Measurements from ENCODE around the gene SPNS2. TPM values are rescaled to one million over a fixed set of nuclear protein-coding genes. Genes with fewer than 3 reads are reported as not detected.

SPNS2 gene
- total and polyA plus RNA-seq, 2 of the 8 experiments (the other 6 are each of a cell fraction or from before 2014, with no cell fraction given) = 1.2 to 1.5 TPM

GRCh38 chr17:4490637-4491061 lies 8.0 kb upstream of the SPNS2 start:
- Histone ChIP-seq H2AK5ac (ENCODE audit: low read depth, low read length) (no peak overlapping the region), H3K4me2 (ENCODE audit: insufficient read depth in 1 of 2, low read depth in 2 of 2, low read length in 2 of 2) (no peak overlapping the region), H3K23ac (ENCODE audit: insufficient read length) (no peak overlapping the region), H3K18ac (ENCODE audit: extremely low read depth, low read length) (no peak overlapping the region), H4K20me1 (replicated peaks in 1 of 2; ENCODE audit: control insufficient read depth in 1 of 2, insufficient read depth in 2 of 2, low read length in 2 of 2) (no peaks in the 10 kb centered on the region), H3K27me3 (replicated peaks in 1 of 4; ENCODE audit: control insufficient read depth in 3 of 4, extremely low read depth in 1 of 4, insufficient read depth in 3 of 4, low read length in 3 of 4) (no peaks in the 10 kb centered on the region), H3K9me3 (ENCODE audit: insufficient read depth in 2 of 2, low read depth in 1 of 2, low read length in 1 of 2) (no peaks in the 10 kb centered on the region), H2BK5ac (ENCODE audit: low read depth, low read length) (no peak overlapping the region), H3K23me2 (ENCODE audit: low read depth, low read length) (no peaks in the 10 kb centered on the region), H2BK12ac (ENCODE audit: low read depth, low read length) (no peak overlapping the region), H3K4me3 (ENCODE audit: extremely low read depth in 1 of 4, insufficient read depth in 2 of 4, low read depth in 3 of 4, low read length in 4 of 4) (no peak overlapping the region), H2BK120ac (replicated peaks; ENCODE audit: low read depth, low read length) (no peak overlapping the region), H3K14ac (ENCODE audit: insufficient read length) (no peak overlapping the region), H3K36me3 (ENCODE audit: control insufficient read depth in 2 of 4, insufficient read depth in 4 of 4, low read length in 3 of 4) (no peaks in the 10 kb centered on the region), H4K91ac (replicated peaks; ENCODE audit: insufficient read length, low read length) (no peak overlapping the region), H2AFZ (ENCODE audit: low read length) (no peak overlapping the region), H2BK15ac (ENCODE audit: low read length) (no peak overlapping the region), H3K4me1 (replicated peaks in 1 of 4; ENCODE audit: control insufficient read depth in 3 of 4, insufficient read depth in 4 of 4, low read length in 3 of 4) (peaks cover 0 to 3% (median 0%) of the 10 kb centered on the region in 4 experiments; a peak in 1 of 7 replicates), H3K79me1 (ENCODE audit: low read depth, low read length) (no peaks in the 10 kb centered on the region), H4K8ac (ENCODE audit: extremely low read depth, insufficient read depth, low read length) (no peak overlapping the region), H4K5ac (ENCODE audit: insufficient read length, low read depth, low read length) (no peak overlapping the region), H3K79me2 (ENCODE audit: control insufficient read depth in 1 of 2, insufficient read depth in 2 of 2, low read length in 2 of 2) (no peaks in the 10 kb centered on the region), H3K27ac (ENCODE audit: low read depth, low read length) (no peak overlapping the region), H3K4ac (replicated peaks; ENCODE audit: insufficient read length, low read depth, low read length) (no peak overlapping the region), H2BK20ac (ENCODE audit: low read length) (no peak overlapping the region), H3K9ac (replicated peaks in 1 of 4; ENCODE audit: extremely low read depth in 1 of 4, low read depth in 3 of 4, low read length in 3 of 4) (no peak overlapping the region), H3K56ac (replicated peaks; ENCODE audit: insufficient read length, low read depth, low read length) (no peak overlapping the region)
- DNase-seq (ENCODE audit: low read depth in 1 of 2, low spot score in 2 of 2) (no peak), FAIRE-seq (no peak)
- WGBS, 2 experiments (ENCODE audit: extremely low coverage in 1 of 2, insufficient coverage in 1 of 2, insufficient read length in 1 of 2, insufficient replicate concordance in 2 of 2, low coverage in 1 of 2, low lambda C conversion rate in 2 of 2, missing lambda C conversion rate in 1 of 2) = 89% methylated on average over 7 of the region's 7 CpGs; no CpG with 5 or more reads in 1 of the 2 experiments
- ChIA-PET CTCF (ENCODE audit: partially characterized antibody) (interaction anchor here (1.3 to 2.0 kb wide), 3 partner anchors 9 to 70 kb away, joined by 3 to 9 read pairs (median 3); no protein-coding TSS in a partner anchor), POLR2A (ENCODE audit: partially characterized antibody) (interaction anchor here (0.7 kb wide), 1 partner anchor 30 kb away, joined by 4 read pairs; no protein-coding TSS in a partner anchor)
- TF ChIP-seq POLR2A (IDR thresholded peaks at IDR 0.05; ENCODE audit: control extremely low read depth in 1 of 2, low read depth in 2 of 2, low read length in 2 of 2) (no peak), BACH1 (IDR thresholded peaks at IDR 0.05; ENCODE audit: low read length) (no peak), SIRT6 (IDR thresholded peaks at IDR 0.05; ENCODE audit: low read length) (no peak), RAD21 (IDR thresholded peaks at IDR 0.05 in 1 of 2, conservative IDR thresholded peaks at IDR 0.05 in 1 of 2; ENCODE audit: low read depth in 2 of 2, low read length in 2 of 2) (no peak), CEBPB (IDR thresholded peaks at IDR 0.05; ENCODE audit: low read depth, low read length) (no peak), RNF2 (IDR thresholded peaks at IDR 0.05; ENCODE audit: borderline replicate concordance, low read depth, low read length, missing control alignments, poor library complexity, severe bottlenecking) (no peak), GABPA (IDR thresholded peaks at IDR 0.05; ENCODE audit: borderline replicate concordance, insufficient read depth, low read length) (no peak), SIN3A (conservative IDR thresholded peaks at IDR 0.05 in 1 of 2, IDR thresholded peaks at IDR 0.05 in 1 of 2; ENCODE audit: low read depth in 1 of 2, low read length in 2 of 2) (no peak), EP300 (IDR thresholded peaks at IDR 0.05; ENCODE audit: borderline replicate concordance in 1 of 2, low read depth in 2 of 2, low read length in 2 of 2) (no peak), MAFK (IDR thresholded peaks at IDR 0.05; ENCODE audit: low read depth, low read length) (no peak), ATF3 (IDR thresholded peaks at IDR 0.05; ENCODE audit: insufficient read depth, low read depth, low read length) (no peak), CHD2 (IDR thresholded peaks at IDR 0.05; ENCODE audit: low read length) (no peak)
